DND-41 (cell line): ENCODE results near the gene PDILT.
"Not testable (repeated sequence)": the region's sequence is repeated elsewhere in the genome, so short reads cannot be mapped to it uniquely, and the experiment has no call there.

ENCODE experiments used
- EZH2 ChIP-seq: IDR thresholded peaks from 3 replicates; pipeline ENCODE4 v1.6.1; 2012; ENCODE audit warnings: borderline replicate concordance, low read depth, mild to moderate bottlenecking, moderate library complexity, low read length, inconsistent platforms; ENCODE audit not compliant: severe bottlenecking
- TF ChIP-seq, protein P1 (sequence below): IDR thresholded peaks from 2 replicates; pipeline ENCODE4 v1.5.1; 2012; ENCODE audit warnings: borderline replicate concordance, low read length, moderate library complexity, mild to moderate bottlenecking; ENCODE audit not compliant: poor library complexity, severe bottlenecking; ENCODE audit errors: extremely low read depth

GRCh38 chr16:20439820-20440231, 35.3 kb upstream of the PDILT start:
- TF ChIP-seq, protein P1, sequence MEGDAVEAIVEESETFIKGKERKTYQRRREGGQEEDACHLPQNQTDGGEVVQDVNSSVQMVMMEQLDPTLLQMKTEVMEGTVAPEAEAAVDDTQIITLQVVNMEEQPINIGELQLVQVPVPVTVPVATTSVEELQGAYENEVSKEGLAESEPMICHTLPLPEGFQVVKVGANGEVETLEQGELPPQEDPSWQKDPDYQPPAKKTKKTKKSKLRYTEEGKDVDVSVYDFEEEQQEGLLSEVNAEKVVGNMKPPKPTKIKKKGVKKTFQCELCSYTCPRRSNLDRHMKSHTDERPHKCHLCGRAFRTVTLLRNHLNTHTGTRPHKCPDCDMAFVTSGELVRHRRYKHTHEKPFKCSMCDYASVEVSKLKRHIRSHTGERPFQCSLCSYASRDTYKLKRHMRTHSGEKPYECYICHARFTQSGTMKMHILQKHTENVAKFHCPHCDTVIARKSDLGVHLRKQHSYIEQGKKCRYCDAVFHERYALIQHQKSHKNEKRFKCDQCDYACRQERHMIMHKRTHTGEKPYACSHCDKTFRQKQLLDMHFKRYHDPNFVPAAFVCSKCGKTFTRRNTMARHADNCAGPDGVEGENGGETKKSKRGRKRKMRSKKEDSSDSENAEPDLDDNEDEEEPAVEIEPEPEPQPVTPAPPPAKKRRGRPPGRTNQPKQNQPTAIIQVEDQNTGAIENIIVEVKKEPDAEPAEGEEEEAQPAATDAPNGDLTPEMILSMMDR, result not testable (repeated sequence)
- not testable (repeated sequence) for TF ChIP-seq EZH2
